Breast epithelium (tissue), 4 donors: ENCODE measurements around the gene NACC2. TPM values are rescaled to one million over a fixed set of nuclear protein-coding genes. Genes with fewer than 3 reads are reported as not detected.
A peak's percentile ranks its signal among the peaks of the same experiment; 100 is the strongest.

Experiments
- DNase-seq, 2 donors: peaks; one replicate each; pipeline ENCODE4 v3.0.0-alpha.2; 2019; ENCODE audit warnings: low spot score in 2 of 2
- H3K27ac ChIP-seq, 2 donors: fragments of 200-600 bp; sonication (generic) in 1 of 2; one replicate each; pipeline ENCODE4 v1.5.1; 2016 to 2019; ENCODE audit warnings: mild to moderate bottlenecking in 1 of 2
- H3K27me3 ChIP-seq, 2 donors: fragments of 200-600 bp; sonication (generic) in 1 of 2; one replicate each; pipeline versions ENCODE4 v1.5.1 to v1.6.0; 2017 to 2019; ENCODE audit warnings: control low read depth in 1 of 2, mild to moderate bottlenecking in 1 of 2
- H3K36me3 ChIP-seq: fragments of 200-600 bp; one replicate; pipeline ENCODE4 v1.5.1; 2019
- H3K4me1 ChIP-seq, 2 donors: fragments of 200-600 bp; sonication (generic); one replicate each; pipeline ENCODE4 v1.5.1; 2016 to 2019; ENCODE audit warnings: control low read depth in 1 of 2
- H3K4me3 ChIP-seq, 3 donors: fragments of 200-600 bp; sonication (generic); 1 replicate in 2 of 3; 2 replicates in 1 of 3; pipeline ENCODE4 v1.5.1; 2016 to 2019; ENCODE audit warnings: mild to moderate bottlenecking in 3 of 3, moderate library complexity in 2 of 3
- H3K9me3 ChIP-seq, 2 donors: fragments of 200-600 bp; sonication (generic) in 1 of 2; one replicate each; pipeline ENCODE4 v1.5.1; 2016 to 2019; ENCODE audit warnings: control low read depth in 1 of 2
- POLR2A ChIP-seq: fragments of 450-650 bp; IDR thresholded peaks from one replicate; pipeline ENCODE4 v1.6.1; 2016; ENCODE audit warnings: antibody characterized with exemption, mild to moderate bottlenecking, moderate library complexity
- POLR2AphosphoS5 ChIP-seq, 3 donors: sonication (generic); formaldehyde crosslinking; IDR thresholded peaks; one replicate each; pipeline ENCODE4 v1.6.1; 2017; ENCODE audit warnings: antibody characterized with exemption in 3 of 3
- intact Hi-C: fragments of 100-400 bp; cut with DNase I; formaldehyde crosslinking; loops from one replicate; pipeline ENCODE4 v1.15.1; 2023; ENCODE audit warnings: low total_unique reads
- total RNA-seq, 3 donors: library from RNA; depleted of rRNA; stranded (reverse); fragments of >200 nt; gene quantifications; one replicate each; pipeline ENCODE4 v1.1.0, GENCODE V29; 2016
- TF ChIP-seq, protein P1 (sequence below), 3 donors: fragments of 450-650 bp; IDR thresholded peaks; one replicate each; pipeline ENCODE4 v1.5.1; 2016 to 2017; ENCODE audit warnings: antibody characterized with exemption in 3 of 3, mild to moderate bottlenecking in 3 of 3, moderate library complexity in 3 of 3

NACC2 gene
- total RNA-seq, 3 donors from 2014 or later = 14.0 to 24.2 (median 19.3) TPM

DNA sequence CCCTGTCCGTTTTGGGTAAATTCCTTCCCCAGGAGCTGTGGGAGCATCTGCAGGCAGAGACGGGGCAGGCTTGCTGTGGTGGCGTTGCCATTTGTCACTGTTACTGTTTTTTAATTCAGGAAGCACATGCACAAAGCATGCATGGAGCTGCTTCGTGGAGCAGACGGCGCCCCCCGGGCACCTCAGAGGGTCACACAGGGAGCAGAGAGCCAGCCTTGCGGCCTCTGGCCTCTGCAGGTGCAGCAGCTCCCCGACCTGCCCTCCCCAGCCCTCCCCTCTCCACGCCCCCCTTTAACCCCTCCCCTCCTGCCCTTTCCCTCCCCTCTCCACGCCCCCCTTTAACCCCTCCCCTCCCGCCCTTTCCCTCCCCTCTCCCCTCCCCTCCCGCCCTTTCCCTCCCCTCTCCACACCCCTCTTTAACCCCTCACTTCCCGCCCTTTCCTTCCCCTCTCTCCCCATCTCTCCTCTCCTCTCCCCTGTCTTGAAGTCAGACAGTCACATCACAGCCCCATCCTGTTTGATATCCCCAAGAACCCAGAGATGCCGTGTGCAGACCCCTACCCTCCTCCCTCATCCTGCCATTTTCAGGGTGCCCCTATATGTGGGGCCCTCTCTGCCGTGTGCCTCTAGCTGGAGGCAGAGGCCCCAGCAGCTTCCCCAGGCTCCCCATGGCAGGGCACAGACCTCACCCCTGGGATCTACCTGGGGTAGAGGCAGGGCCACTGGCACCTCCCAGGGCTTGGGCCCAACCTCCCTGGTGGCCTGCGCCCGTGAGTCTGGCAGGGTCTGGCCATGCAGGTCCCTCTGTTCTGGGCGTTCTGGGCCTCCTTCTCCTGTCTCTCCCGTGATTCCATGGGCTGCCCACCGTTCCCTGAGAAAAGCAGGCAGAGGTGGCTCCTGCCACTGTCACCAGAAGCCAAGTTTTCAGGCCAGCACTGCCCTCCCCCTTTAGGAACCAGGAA lies 104.3 kb downstream of the NACC2 start:
- H3K9me3 ChIP-seq = no peaks in the 10 kb centered on the region
- no peaks in the 10 kb centered on the region for H3K36me3 ChIP-seq
- intact Hi-C loops = loop anchor here (10.0 kb wide), 1 partner anchor 124 kb away; the partner anchor contains the start of gene TMEM250
- peaks cover 0 to 31% of the 10 kb centered on the region in 2 donors for H3K27me3 ChIP-seq
- no peak for DNase-seq
- peaks cover 6 to 22% of the 10 kb centered on the region in 2 donors for H3K4me1 ChIP-seq
- H3K27ac ChIP-seq = peak overlapping the region in 1 of 2 donors; percentile 76
- TF ChIP-seq POLR2AphosphoS5 (IDR thresholded peaks at IDR 0.05) (no peak), POLR2A (no peak)
- TF ChIP-seq, protein P1, sequence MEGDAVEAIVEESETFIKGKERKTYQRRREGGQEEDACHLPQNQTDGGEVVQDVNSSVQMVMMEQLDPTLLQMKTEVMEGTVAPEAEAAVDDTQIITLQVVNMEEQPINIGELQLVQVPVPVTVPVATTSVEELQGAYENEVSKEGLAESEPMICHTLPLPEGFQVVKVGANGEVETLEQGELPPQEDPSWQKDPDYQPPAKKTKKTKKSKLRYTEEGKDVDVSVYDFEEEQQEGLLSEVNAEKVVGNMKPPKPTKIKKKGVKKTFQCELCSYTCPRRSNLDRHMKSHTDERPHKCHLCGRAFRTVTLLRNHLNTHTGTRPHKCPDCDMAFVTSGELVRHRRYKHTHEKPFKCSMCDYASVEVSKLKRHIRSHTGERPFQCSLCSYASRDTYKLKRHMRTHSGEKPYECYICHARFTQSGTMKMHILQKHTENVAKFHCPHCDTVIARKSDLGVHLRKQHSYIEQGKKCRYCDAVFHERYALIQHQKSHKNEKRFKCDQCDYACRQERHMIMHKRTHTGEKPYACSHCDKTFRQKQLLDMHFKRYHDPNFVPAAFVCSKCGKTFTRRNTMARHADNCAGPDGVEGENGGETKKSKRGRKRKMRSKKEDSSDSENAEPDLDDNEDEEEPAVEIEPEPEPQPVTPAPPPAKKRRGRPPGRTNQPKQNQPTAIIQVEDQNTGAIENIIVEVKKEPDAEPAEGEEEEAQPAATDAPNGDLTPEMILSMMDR (IDR thresholded peaks at IDR 0.05) = no peak
- peak overlapping the region in 2 of 3 donors; percentile 21 to 48 for H3K4me3 ChIP-seq

DNA sequence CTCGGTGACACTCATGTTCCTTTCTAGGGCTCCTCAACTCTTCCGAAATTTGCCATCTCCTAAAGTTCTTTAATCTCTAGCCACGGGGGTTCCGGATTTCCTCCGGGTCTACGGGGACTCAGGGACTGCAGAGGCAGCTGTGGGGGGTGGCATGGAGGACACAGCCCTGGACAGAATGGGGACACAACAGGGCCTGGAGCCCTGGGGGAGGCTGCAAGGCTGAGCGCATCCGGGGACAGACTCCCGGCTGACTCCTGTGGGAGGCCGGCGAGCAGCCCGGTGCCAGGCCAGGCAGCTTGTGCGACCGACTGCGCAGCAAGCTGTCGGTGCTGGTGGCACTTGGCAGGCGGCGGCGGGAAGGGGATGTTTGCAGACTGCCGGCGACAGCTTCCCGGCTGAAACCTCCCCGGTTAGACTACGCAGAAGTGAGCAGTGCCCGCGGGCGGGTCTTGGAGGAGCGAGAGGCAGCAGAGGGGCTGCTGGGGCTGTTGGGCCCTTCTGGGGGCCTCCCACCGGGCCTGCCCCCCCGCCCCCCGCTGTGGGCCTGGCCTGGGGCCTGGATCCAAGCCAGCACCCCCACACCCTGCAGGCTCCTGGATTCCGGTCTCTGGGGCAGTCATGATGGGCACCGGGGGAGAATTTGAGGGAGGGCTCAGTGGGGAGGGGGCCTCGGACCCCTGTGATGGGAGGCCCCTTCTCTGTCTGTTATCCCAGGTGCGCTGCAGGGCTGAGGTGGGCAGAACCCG lies 105.2 kb downstream of the NACC2 start:
- no peak for DNase-seq
- Histone ChIP-seq H3K36me3 (no peaks in the 10 kb centered on the region), H3K9me3 (no peaks in the 10 kb centered on the region), H3K27ac (peak overlapping the region in 1 of 2 donors; percentile 26), H3K4me1 (peaks cover 6 to 22% of the 10 kb centered on the region in 2 donors), H3K4me3 (peak overlapping the region in 2 of 3 donors; percentile 21 to 48), H3K27me3 (peaks cover 0 to 39% of the 10 kb centered on the region in 2 donors)
- intact Hi-C loops = loop anchor here (10.0 kb wide), 1 partner anchor 125 kb away; the partner anchor contains the start of gene TMEM250
- TF ChIP-seq, protein P1 (IDR thresholded peaks at IDR 0.05) = no peak
- TF ChIP-seq POLR2AphosphoS5 (IDR thresholded peaks at IDR 0.05) = no peak
- TF ChIP-seq POLR2A = no peak

GRCh38 chr9:135989157-135989556 lies 105.9 kb downstream of the NACC2 start:
- TF ChIP-seq, protein P1 (IDR thresholded peaks at IDR 0.05) = no peak
- TF ChIP-seq POLR2AphosphoS5 (IDR thresholded peaks at IDR 0.05) (no peak), POLR2A (no peak)
- intact Hi-C loops = no loop called here
- Histone ChIP-seq H3K36me3 (no peaks in the 10 kb centered on the region), H3K4me1 (peaks cover 6 to 22% of the 10 kb centered on the region in 2 donors), H3K27me3 (peaks cover 0 to 46% of the 10 kb centered on the region in 2 donors), H3K9me3 (no peaks in the 10 kb centered on the region), H3K4me3 (no peak overlapping the region), H3K27ac (no peak overlapping the region)
- no peak for DNase-seq

DNA sequence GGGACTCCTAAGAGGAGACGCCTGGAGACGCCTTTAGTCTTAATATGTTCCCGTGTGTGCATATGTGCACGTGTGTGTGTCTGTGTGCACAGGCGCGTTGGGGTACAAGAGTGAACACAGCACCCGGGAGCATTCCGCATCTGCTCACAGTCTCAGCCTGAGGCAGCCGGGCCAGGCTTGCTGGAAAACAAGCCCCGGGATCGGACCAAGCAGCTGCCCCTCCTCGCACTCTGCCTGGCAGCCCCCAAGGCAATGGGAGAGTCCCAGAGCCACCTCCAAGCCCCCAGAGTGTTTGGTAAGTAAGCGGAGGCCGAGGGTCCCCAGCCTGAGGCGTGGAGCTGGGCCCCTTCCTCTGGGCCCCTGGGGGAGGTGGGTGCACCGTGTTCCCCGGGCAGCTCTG lies 106.6 kb downstream of the NACC2 start:
- H3K27me3 ChIP-seq = peaks cover 0 to 53% of the 10 kb centered on the region in 2 donors
- intact Hi-C loops = no loop called here
- no peak overlapping the region for H3K27ac ChIP-seq
- no peaks in the 10 kb centered on the region for H3K36me3 ChIP-seq
- no peaks in the 10 kb centered on the region for H3K9me3 ChIP-seq
- DNase-seq = no peak
- peaks cover 6 to 22% of the 10 kb centered on the region in 2 donors for H3K4me1 ChIP-seq
- TF ChIP-seq, protein P1 (IDR thresholded peaks at IDR 0.05) = no peak
- no peak for TF ChIP-seq POLR2AphosphoS5 (IDR thresholded peaks at IDR 0.05)
- no peak for TF ChIP-seq POLR2A
- H3K4me3 ChIP-seq = no peak overlapping the region
